LHCN-M2 (cell line): ENCODE data around the gene POLD4. TPM values are rescaled to one million over a fixed set of nuclear protein-coding genes. Genes with fewer than 3 reads are reported as not detected.
"Not testable (repeated sequence)": the region's sequence is repeated elsewhere in the genome, so short reads cannot be mapped to it uniquely, and the experiment has no call there.

Experiments used
- DNase-seq: peaks from one replicate; pipeline ENCODE4 v3.0.0-alpha.2; 2012; ENCODE audit warnings: low read depth
- polyA plus RNA-seq: library from polyadenylated mRNA; unstranded; fragments of >200 nt; gene quantifications from one replicate; pipeline ENCODE4 v1.2.1, GENCODE V29; 2012; ENCODE audit warnings: missing spikeins
- total RNA-seq: library from RNA; depleted of rRNA; stranded (reverse); fragments of >200 nt; gene quantifications from 2 replicates; pipeline ENCODE4 v1.2.3, GENCODE V29; 2014; rRNA removed

Gene POLD4
- 114 and 138 TPM in 2 replicates for total RNA-seq
- 172 TPM for polyA plus RNA-seq

GRCh38 chr11:67353317-67354074 lies at the start of gene POLD4:
Gene POLD4, minus strand, starts transcription at chr11:67353546. Its CDS starts 147 bp downstream, at chr11:67353399.
- DNase-seq: peak; percentile 98

- not testable (repeated sequence) for DNase-seq
Measured at GRCh38 chr11:67403085-67403484, 49.7 kb upstream of the POLD4 start.

GRCh38 chr11:67402192-67402839 lies 49.0 kb upstream of the POLD4 start:
- DNase-seq: not testable (repeated sequence)

DNA sequence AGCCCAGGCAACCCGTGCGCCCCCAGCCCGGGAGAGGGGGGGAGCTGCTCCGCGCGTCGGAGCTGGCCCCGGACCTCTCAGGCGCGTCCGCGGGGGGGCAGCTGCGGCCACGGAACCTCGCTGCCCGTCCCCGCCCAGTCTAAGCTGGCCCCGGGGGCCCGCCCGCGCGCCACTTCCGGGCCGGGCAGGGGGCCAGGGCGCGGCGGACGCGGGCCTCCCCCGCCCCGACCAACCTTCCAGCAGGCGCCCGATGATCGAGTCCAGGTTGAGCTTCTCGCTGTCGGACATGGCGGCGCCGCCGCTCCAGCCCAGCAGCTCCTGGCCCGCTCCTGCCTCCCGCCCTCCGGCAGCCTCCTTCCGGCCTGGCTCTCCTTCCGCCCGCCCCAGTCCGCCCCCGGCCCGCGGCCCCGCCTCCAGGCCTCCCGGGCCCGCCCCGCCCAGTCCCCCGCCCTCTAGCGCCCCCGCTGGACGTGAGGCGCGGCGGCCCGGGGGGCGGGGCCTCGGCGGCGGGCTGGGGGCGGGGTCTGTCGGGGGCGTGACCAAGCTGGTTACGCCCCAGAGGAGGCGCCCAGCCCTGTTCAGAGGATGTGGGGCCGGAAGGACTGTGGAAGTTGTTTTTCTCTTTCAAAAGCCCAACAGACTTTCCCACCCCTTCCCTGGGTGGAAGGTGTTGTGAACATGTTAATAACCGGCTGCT lies 48.3 kb upstream of the POLD4 start, which contains the start of gene PPP1CA:
TSS of gene PPP1CA (minus strand) at position 364 of the 697 bp plus-strand sequence. CDS start at position 288, 76 bp downstream.
- DNase-seq: peak; percentile 77

- DNase-seq: no peak
Measured at GRCh38 chr11:67400942-67401494, 47.7 kb upstream of the POLD4 start.

- no peak for DNase-seq
Measured at GRCh38 chr11:67400251-67400941, 47.0 kb upstream of the POLD4 start.

- DNase-seq: no peak
Measured at GRCh38 chr11:67398661-67399563, 45.6 kb upstream of the POLD4 start.

DNA sequence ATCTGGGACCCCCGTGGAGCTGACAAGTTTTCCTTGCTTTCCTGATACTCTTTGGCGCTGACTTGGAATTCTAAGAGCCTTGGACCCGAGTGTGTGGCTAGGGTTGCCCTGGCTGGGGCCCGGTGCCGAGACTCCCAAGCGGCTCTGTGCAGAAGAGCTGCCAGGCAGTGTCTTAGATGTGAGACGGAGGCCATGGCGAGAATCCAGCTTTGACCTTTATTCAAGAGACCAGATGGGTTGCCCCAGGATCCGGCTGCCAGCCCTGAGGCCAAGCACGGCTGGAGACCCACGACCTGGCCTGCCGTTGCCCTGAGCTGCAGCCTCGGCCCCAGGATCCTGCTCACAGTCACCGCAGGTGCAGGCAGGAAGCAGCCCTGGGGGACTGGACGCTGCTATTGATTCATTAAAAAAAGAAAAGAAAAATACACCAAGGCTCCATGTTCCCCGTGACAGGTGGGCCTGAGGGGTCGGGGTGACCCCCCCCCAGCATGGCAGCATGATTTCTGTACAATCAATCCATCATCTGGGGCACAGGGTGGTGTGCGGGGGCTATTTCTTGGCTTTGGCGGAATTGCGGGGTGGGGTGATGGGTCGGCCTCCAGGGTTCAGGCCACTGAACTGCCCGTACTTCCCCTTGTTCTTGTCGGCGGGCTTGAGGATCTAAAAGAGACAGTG lies 44.8 kb upstream of the POLD4 start:
- no peak for DNase-seq

DNA sequence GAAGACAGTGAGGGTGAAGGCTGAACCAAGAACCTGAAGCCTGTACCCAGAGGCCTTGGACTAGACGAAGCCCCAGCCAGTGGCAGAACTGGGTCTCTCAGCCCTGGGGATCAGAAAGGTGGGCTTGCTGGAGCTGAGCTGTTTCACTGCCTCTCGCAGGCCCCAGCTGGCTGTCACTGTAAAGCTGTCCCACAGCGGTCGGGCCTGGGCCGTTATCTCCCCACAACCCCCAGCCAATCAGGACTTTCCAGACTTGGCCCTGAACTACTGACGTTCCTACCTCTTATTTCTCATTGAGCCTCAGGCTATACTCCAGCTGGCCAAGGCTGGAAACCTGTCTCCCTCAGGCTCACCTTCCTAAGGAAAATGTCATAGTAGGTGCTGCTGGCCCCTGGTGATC lies 44.2 kb upstream of the POLD4 start:
- no peak for DNase-seq

- no peak for DNase-seq
Measured at GRCh38 chr11:67396587-67397389, 43.4 kb upstream of the POLD4 start.

DNA sequence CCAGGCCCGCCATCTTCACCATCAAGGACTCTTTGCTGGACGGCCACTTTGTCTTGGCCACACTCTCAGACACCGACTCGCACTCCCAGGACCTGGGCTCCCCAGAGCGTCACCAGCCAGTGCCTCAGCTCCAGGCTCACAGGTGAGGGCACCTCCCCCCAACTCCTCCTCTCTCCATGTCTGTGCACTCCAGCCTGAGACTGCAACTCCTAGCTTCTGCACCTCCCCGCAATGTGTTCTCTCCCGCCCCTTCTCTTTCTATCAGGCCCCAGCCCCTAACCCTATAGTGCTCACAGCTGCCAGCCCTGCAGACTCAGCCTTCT lies 42.9 kb upstream of the POLD4 start:
- DNase-seq: no peak

DNA sequence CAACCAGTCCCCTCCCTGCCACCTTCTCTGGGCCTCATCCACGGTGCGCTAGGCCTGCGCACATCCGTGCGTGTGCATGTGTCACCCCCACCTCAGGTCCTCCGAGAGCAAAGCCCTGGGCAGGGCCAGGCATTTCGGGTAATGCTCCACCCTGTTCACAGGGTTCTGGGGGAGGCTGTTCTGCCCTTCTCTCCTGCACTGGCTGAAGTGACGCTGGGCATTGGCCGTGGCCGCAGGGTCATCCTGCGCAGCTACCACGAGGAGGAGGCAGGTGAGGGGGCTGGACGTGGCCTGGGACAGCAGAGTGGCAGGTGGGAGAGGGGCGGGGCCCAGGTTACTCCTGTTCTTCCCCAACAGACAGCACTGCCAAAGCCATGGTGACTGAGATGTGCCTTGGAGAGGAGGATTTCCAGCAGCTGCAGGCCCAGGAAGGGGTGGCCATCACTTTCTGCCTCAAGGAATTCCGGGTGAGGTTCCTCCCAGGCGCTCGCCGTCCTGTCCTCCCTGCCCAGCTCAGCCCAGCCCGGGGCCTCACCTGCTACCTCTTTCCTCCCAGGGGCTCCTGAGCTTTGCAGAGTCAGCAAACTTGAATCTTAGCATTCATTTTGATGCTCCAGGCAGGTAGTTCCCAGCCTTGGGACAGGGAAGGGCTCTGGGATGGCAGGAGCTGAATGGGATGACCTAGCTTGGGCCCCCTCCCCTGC lies 42.4 kb upstream of the POLD4 start:
- no peak for DNase-seq

GRCh38 chr11:67393990-67394389 lies 40.6 kb upstream of the POLD4 start:
- DNase-seq: no peak

DNA sequence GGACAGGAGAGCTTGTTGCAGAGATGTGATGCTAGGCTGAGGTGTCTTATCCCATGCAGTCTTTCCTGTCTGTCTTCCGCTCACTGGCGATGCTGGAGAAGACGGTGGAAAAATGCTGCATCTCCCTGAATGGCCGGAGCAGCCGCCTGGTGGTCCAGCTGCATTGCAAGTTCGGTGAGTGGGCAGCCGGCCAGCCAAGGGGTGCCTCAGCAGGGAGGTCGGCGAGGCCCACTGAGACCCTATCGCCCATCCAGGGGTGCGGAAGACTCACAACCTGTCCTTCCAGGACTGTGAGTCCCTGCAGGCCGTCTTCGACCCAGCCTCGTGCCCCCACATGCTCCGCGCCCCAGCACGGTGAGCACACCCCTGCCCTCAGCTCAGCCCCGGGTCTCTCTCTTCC lies 40.1 kb upstream of the POLD4 start:
- DNase-seq: no peak

- no peak for DNase-seq
Measured at GRCh38 chr11:67392183-67392715, 38.9 kb upstream of the POLD4 start.

DNA sequence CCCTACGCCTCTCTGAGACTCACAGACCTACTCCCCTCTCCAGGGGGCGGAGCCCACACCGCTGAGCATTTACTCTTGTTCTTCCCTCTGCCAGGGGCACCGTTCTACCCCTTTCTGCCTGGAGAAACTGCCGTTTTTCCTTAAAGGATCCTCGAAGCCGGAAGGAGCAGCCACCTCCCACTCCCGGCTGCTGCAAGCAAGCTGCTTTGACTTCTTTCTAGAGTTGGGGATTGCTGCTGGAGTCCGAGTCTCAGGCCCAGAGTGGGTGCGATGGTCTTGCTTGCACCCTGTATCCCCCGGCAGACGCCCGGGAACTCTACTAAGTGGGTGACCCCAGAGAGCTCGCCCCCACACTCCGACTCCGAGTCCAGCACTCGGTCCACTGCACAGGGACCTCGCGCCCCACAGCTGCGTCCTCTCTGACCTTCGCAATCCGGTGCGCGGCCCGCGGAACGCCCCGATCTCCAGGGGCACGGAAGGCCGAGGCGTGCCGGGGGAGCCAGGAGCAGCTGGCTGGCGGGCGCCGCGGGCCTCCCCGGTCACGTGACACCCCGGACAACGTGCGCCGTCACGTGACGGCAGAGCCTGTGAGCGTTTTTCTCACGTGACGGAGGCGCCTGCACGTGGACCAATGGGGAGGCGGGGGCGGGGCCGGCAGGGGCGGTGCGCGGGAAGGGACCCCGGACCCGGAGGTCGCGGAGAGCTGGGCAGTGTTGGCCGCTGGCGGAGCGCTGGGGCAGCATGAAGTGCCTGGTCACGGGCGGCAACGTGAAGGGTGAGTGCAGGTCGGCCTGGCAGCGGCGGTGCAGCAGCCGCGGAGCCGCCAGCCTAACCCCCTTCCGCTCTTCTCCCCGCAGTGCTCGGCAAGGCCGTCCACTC lies 38.2 kb upstream of the POLD4 start, which contains the start of gene RAD9A:
TSS of gene RAD9A (plus strand) at position 683 of the 879 bp plus-strand sequence. CDS start at position 742, 59 bp downstream.
- DNase-seq: peak; percentile 93

- no peak for DNase-seq
Measured at GRCh38 chr11:67390947-67391303, 37.6 kb upstream of the POLD4 start.
